Liver (tissue), 9 donors: ENCODE data around the gene DNAH17. TPM values are rescaled to one million over a fixed set of nuclear protein-coding genes. Genes with fewer than 3 reads are reported as not detected.

Source experiments
- DNase-seq: peaks from one replicate; pipeline ENCODE4 v3.0.0-alpha.2; 2017; ENCODE audit warnings: low spot score
- H3K27ac ChIP-seq, 2 donors: one replicate each; pipeline ENCODE4 v1.7.0; 2013; ENCODE audit warnings: inconsistent platforms in 2 of 2, low read length in 2 of 2, control low read depth in 1 of 2, low read depth in 1 of 2, mild to moderate bottlenecking in 1 of 2
- H3K27me3 ChIP-seq, 4 donors: one replicate each; pipeline versions ENCODE4 v1.6.1 to v1.7.0; 2013; ENCODE audit warnings: low read length in 3 of 4, inconsistent platforms in 1 of 4, mild to moderate bottlenecking in 1 of 4, moderate library complexity in 1 of 4; ENCODE audit not compliant: control insufficient read depth in 4 of 4, insufficient read depth in 4 of 4
- H3K36me3 ChIP-seq, 4 donors: one replicate each; pipeline versions ENCODE4 v1.6.1 to v1.7.0; 2013; ENCODE audit warnings: low read length in 3 of 4, mild to moderate bottlenecking in 3 of 4, low read depth in 1 of 4, moderate library complexity in 1 of 4; ENCODE audit not compliant: control insufficient read depth in 4 of 4, insufficient read depth in 3 of 4
- H3K4me1 ChIP-seq, 4 donors: one replicate each; pipeline versions ENCODE4 v1.6.1 to v1.7.0; 2013; ENCODE audit warnings: low read length in 3 of 4, mild to moderate bottlenecking in 3 of 4, moderate library complexity in 1 of 4; ENCODE audit not compliant: control insufficient read depth in 4 of 4, insufficient read depth in 4 of 4
- H3K4me3 ChIP-seq, 3 donors: one replicate each; pipeline versions ENCODE4 v1.6.1 to v1.7.0; 2013; ENCODE audit warnings: low read length in 3 of 3, control low read depth in 1 of 3, low read depth in 1 of 3, mild to moderate bottlenecking in 1 of 3
- H3K9ac ChIP-seq, 2 donors: one replicate each; pipeline ENCODE4 v1.7.0; 2013; ENCODE audit warnings: low read length in 2 of 2, mild to moderate bottlenecking in 2 of 2, moderate library complexity in 2 of 2, control low read depth in 1 of 2, low read depth in 1 of 2
- H3K9me3 ChIP-seq, 4 donors: one replicate each; pipeline versions ENCODE4 v1.6.1 to v1.7.0; 2013; ENCODE audit warnings: low read length in 3 of 4; ENCODE audit not compliant: control insufficient read depth in 4 of 4
- ATF3 ChIP-seq: IDR thresholded peaks from 2 replicates; pipeline ENCODE4 v1.6.1; 2016; ENCODE audit warnings: antibody characterized with exemption
- CTCF ChIP-seq: fragments of 150-350 bp; IDR thresholded peaks from 2 replicates; pipeline ENCODE4 v1.5.1; 2017; ENCODE audit warnings: improper control_type of control experiment, low read depth, low read length; ENCODE audit not compliant: missing input control
- FOXA1 ChIP-seq: IDR thresholded peaks from 2 replicates; pipeline ENCODE4 v1.6.1; 2016; ENCODE audit warnings: antibody characterized with exemption
- GABPA ChIP-seq, 2 donors: IDR thresholded peaks in 1 of 2; conservative IDR thresholded peaks in 1 of 2; 2 replicates each; pipeline ENCODE4 v1.6.1; 2016; ENCODE audit warnings: antibody characterized with exemption in 2 of 2, mild to moderate bottlenecking in 1 of 2, moderate library complexity in 1 of 2
- HNF4A ChIP-seq, 2 donors: conservative IDR thresholded peaks; 2 replicates each; pipeline ENCODE4 v1.6.1; 2016; ENCODE audit warnings: antibody characterized with exemption in 2 of 2, mild to moderate bottlenecking in 2 of 2
- HNF4G ChIP-seq: IDR thresholded peaks from 2 replicates; pipeline ENCODE4 v1.6.1; 2016; ENCODE audit warnings: antibody characterized with exemption
- JUND ChIP-seq, 2 donors: IDR thresholded peaks; 2 replicates each; pipeline ENCODE4 v1.6.1; 2016; ENCODE audit warnings: antibody characterized with exemption in 2 of 2
- MAX ChIP-seq: IDR thresholded peaks from 2 replicates; pipeline ENCODE4 v1.6.1; 2016; ENCODE audit warnings: antibody characterized with exemption
- NR2F2 ChIP-seq: IDR thresholded peaks from 2 replicates; pipeline ENCODE4 v1.6.1; 2016; ENCODE audit warnings: antibody characterized with exemption
- RAD21 ChIP-seq, 2 donors: IDR thresholded peaks; 2 replicates each; pipeline ENCODE4 v1.6.1; 2016; ENCODE audit warnings: antibody characterized with exemption in 2 of 2, mild to moderate bottlenecking in 2 of 2
- REST ChIP-seq: IDR thresholded peaks from 2 replicates; pipeline ENCODE4 v1.6.1; 2016; ENCODE audit warnings: antibody characterized with exemption, mild to moderate bottlenecking
- RXRA ChIP-seq, 2 donors: IDR thresholded peaks; 2 replicates each; pipeline ENCODE4 v1.6.1; 2017 to 2018; ENCODE audit warnings: antibody characterized with exemption in 2 of 2, mild to moderate bottlenecking in 1 of 2
- SP1 ChIP-seq: IDR thresholded peaks from 2 replicates; pipeline ENCODE4 v1.6.1; 2018; ENCODE audit warnings: antibody characterized with exemption, mild to moderate bottlenecking
- ZBTB33 ChIP-seq: IDR thresholded peaks from 2 replicates; pipeline ENCODE4 v1.6.1; 2016; ENCODE audit warnings: antibody characterized with exemption
- WGBS: extraction: QIAGEN DNeasy Blood & Tissue Kit; methylation state at CpG from one replicate; pipeline ENCODE4 v1.1.7; 2013; 5-methylcytosine and 5-hydroxymethylcytosine counted together
- polyA plus RNA-seq, 2 donors: library from polyadenylated mRNA; stranded (reverse) in 1 of 2; unstranded in 1 of 2; fragments of 200-250 nt in 1 of 2; fragments of >200 nt in 1 of 2; fragmentation: Nextera tagmentation in 1 of 2; extraction: Ambion mirVana in 1 of 2; gene quantifications; one replicate each; pipeline versions ENCODE4 v1.2.1 to v1.2.3, GENCODE V29; 2013 to 2015
- total RNA-seq, 2 donors: library from RNA; depleted of rRNA; stranded (reverse); fragments of >200 nt; gene quantifications; one replicate each; pipeline ENCODE4 v1.2.3, GENCODE V29; 2014
- donor health status: healthy.
- donor health status: healthy.
- donor health status: healthy.
- donor health status: healthy.
- donor health status: healthy.

DNAH17 gene
- total and polyA plus RNA-seq, 4 donors, result 0.09 to 0.79 TPM; not detected in 2

- H3K4me1 ChIP-seq, result peaks cover 0 to 14% (median 3%) of the 10 kb centered on the region in 4 donors
- TF ChIP-seq HNF4A (conservative IDR thresholded peaks at IDR 0.05), result no peak
- peak in 1 of 2 donors; percentile 16 for TF ChIP-seq RXRA (IDR thresholded peaks at IDR 0.05)
- no peak for TF ChIP-seq RAD21 (IDR thresholded peaks at IDR 0.05)
- no peak for TF ChIP-seq ATF3
- no peak overlapping the region for H3K4me3 ChIP-seq
- DNase-seq, result no peak
- H3K27ac ChIP-seq, result peak overlapping the region in 1 of 2 donors; percentile 17
- WGBS, result 78% methylated on average over 15 of the region's 15 CpGs
- H3K9me3 ChIP-seq, result no peaks in the 10 kb centered on the region
- no peaks in the 10 kb centered on the region for H3K27me3 ChIP-seq
- no peak overlapping the region for H3K9ac ChIP-seq
- H3K36me3 ChIP-seq, result peaks cover 0 to 4% (median under 1%) of the 10 kb centered on the region in 4 donors
Measured at GRCh38 chr17:78390241-78391050, 186.8 kb downstream of the DNAH17 start.

GRCh38 chr17:78387977-78388941, 188.9 kb downstream of the DNAH17 start:
- no peak for DNase-seq
- Histone ChIP-seq H3K27me3 (no peaks in the 10 kb centered on the region), H3K27ac (peak overlapping the region; percentile 78 to 86), H3K4me3 (no peak overlapping the region), H3K36me3 (peaks cover 0 to under 1% (median under 1%) of the 10 kb centered on the region in 4 donors), H3K9me3 (no peaks in the 10 kb centered on the region), H3K4me1 (peaks cover 0 to 14% (median 6%) of the 10 kb centered on the region in 4 donors), H3K9ac (no peak overlapping the region)
- 72% methylated on average over 10 of the region's 10 CpGs for WGBS
- TF ChIP-seq FOXA1 (no peak), MAX (no peak), HNF4G (no peak), RAD21 (IDR thresholded peaks at IDR 0.05) (no peak), JUND (IDR thresholded peaks at IDR 0.05) (no peak), HNF4A (conservative IDR thresholded peaks at IDR 0.05) (no peak), ATF3 (no peak), NR2F2 (no peak), SP1 (no peak), ZBTB33 (no peak), CTCF (no peak), REST (no peak), GABPA (IDR thresholded peaks at IDR 0.05 in 1 of 2, conservative IDR thresholded peaks at IDR 0.05 in 1 of 2) (no peak)
